Gastrocnemius medialis (tissue), 4 donors: ENCODE measurements around the gene ZDHHC7.

ENCODE experiments used
- CTCF ChIP-seq, 5 experiments: fragments of 450-650 bp in 3 of 5; fragments of 200-600 bp in 2 of 5; sonication (generic) in 2 of 5; IDR thresholded peaks in 4 of 5; conservative IDR thresholded peaks in 1 of 5; 1 replicate in 4 of 5; 2 replicates in 1 of 5; pipeline ENCODE4 v1.5.1; 2016 to 2019; ENCODE audit warnings: antibody characterized with exemption in 5 of 5, mild to moderate bottlenecking in 3 of 5, moderate library complexity in 3 of 5
- POLR2A ChIP-seq, 2 donors: fragments of 450-650 bp; IDR thresholded peaks; one replicate each; pipeline ENCODE4 v1.6.1; 2017; ENCODE audit warnings: antibody characterized with exemption in 2 of 2, mild to moderate bottlenecking in 2 of 2, moderate library complexity in 2 of 2

GRCh38 chr16:84949772-84950436 is 61.4 kb downstream of the ZDHHC7 start:
- TF ChIP-seq CTCF (IDR thresholded peaks at IDR 0.05 in 4 of 5, conservative IDR thresholded peaks at IDR 0.05 in 1 of 5) = no peak
- no peak for TF ChIP-seq POLR2A (IDR thresholded peaks at IDR 0.05)
